IPS-NIHi7 (cell line): ENCODE data around the gene ALKBH5.

ENCODE experiments used
- DNase-seq: peaks from one replicate; pipeline ENCODE4 v3.0.0; 2012; ENCODE audit warnings: mixed read lengths; ENCODE audit errors: extremely low spot score

ALKBH5 gene

GRCh38 chr17:18183334-18184142 lies at the start of gene ALKBH5:
TSS of gene ALKBH5 (plus strand) at chr17:18183828. CDS start at chr17:18184244, 416 bp downstream.
- DNase-seq = peak; percentile 99

- no peak for DNase-seq
Measured at GRCh38 chr17:18136357-18136756, 47.3 kb upstream of the ALKBH5 start.

GRCh38 chr17:18138065-18138749 lies 45.4 kb upstream of the ALKBH5 start:
- DNase-seq = no peak

GRCh38 chr17:18139092-18139491 lies 44.5 kb upstream of the ALKBH5 start:
- DNase-seq = no peak

GRCh38 chr17:18139498-18139897 lies 44.1 kb upstream of the ALKBH5 start:
- DNase-seq = no peak

GRCh38 chr17:18139949-18140348 lies 43.7 kb upstream of the ALKBH5 start:
- DNase-seq = peak; percentile 54

GRCh38 chr17:18140648-18141047 lies 43.0 kb upstream of the ALKBH5 start:
- DNase-seq = no peak

GRCh38 chr17:18141210-18141803 lies 42.3 kb upstream of the ALKBH5 start:
- no peak for DNase-seq

- no peak for DNase-seq
Measured at GRCh38 chr17:18142417-18142816, 41.2 kb upstream of the ALKBH5 start.

GRCh38 chr17:18143044-18143936 lies 40.3 kb upstream of the ALKBH5 start:
- peak; percentile 80 for DNase-seq

GRCh38 chr17:18144261-18144660 lies 39.4 kb upstream of the ALKBH5 start:
- DNase-seq = no peak

GRCh38 chr17:18144855-18145254 lies 38.8 kb upstream of the ALKBH5 start:
- DNase-seq = no peak

- no peak for DNase-seq
Measured at GRCh38 chr17:18145811-18146210, 37.8 kb upstream of the ALKBH5 start.

- no peak for DNase-seq
Measured at GRCh38 chr17:18146259-18146658, 37.4 kb upstream of the ALKBH5 start.

GRCh38 chr17:18146980-18147379 lies 36.6 kb upstream of the ALKBH5 start:
- no peak for DNase-seq

GRCh38 chr17:18148586-18148985 lies 35.0 kb upstream of the ALKBH5 start:
- no peak for DNase-seq

GRCh38 chr17:18151290-18151689 lies 32.3 kb upstream of the ALKBH5 start:
- DNase-seq = no peak

- DNase-seq = no peak
Measured at GRCh38 chr17:18155179-18155578, 28.4 kb upstream of the ALKBH5 start.

GRCh38 chr17:18156171-18156975 lies 27.3 kb upstream of the ALKBH5 start:
- DNase-seq = no peak

- no peak for DNase-seq
Measured at GRCh38 chr17:18156976-18157280, 26.7 kb upstream of the ALKBH5 start.

- DNase-seq = no peak
Measured at GRCh38 chr17:18157354-18157985, 26.2 kb upstream of the ALKBH5 start.
